Fibroblast of lung (primary cell): Measurements from ENCODE around the gene MIA2. TPM values are rescaled to one million over a fixed set of nuclear protein-coding genes. Genes with fewer than 3 reads are reported as not detected.

ENCODE experiments used
- DNase-seq, 2 donors: peaks; one replicate each; pipeline versions ENCODE4 v3.0.0 to v3.0.0-alpha.2; 2010; ENCODE audit warnings: low read depth in 2 of 2
- H2AFZ ChIP-seq: 2 replicates; pipeline ENCODE4 v1.5.1; 2012; ENCODE audit warnings: low read length, control low read depth, inconsistent platforms
- H3K27ac ChIP-seq: 2 replicates; pipeline ENCODE4 v1.5.1; 2011; ENCODE audit warnings: low read length, control low read depth; ENCODE audit not compliant: insufficient read depth
- H3K27me3 ChIP-seq: 2 replicates; pipeline ENCODE4 v1.5.1; 2011; ENCODE audit warnings: mild to moderate bottlenecking, low read length; ENCODE audit not compliant: control insufficient read depth, insufficient read depth
- H3K36me3 ChIP-seq: 2 replicates; pipeline ENCODE4 v1.5.1; 2011; ENCODE audit warnings: low read length; ENCODE audit not compliant: control insufficient read depth, insufficient read depth
- H3K4me1 ChIP-seq: 2 replicates; pipeline ENCODE4 v1.5.1; 2011; ENCODE audit warnings: low read length; ENCODE audit not compliant: control insufficient read depth, insufficient read depth; ENCODE audit errors: extremely low read depth
- H3K4me2 ChIP-seq: 2 replicates; pipeline ENCODE4 v1.5.1; 2011; ENCODE audit warnings: low read length, control low read depth; ENCODE audit not compliant: insufficient read depth; ENCODE audit errors: extremely low read depth
- H3K4me3 ChIP-seq, 4 experiments: fragments of 200-600 bp in 1 of 4; sonication (generic) in 1 of 4; replicated peaks in 1 of 4; 2 replicates each; pipeline ENCODE4 v1.5.1; 2011 to 2016; ENCODE audit warnings: low read length in 4 of 4, low read depth in 3 of 4, mild to moderate bottlenecking in 3 of 4, control low read depth in 2 of 4, inconsistent platforms in 1 of 4, mixed read lengths in 1 of 4; ENCODE audit not compliant: insufficient read depth in 1 of 4; ENCODE audit errors: control extremely low read depth in 1 of 4
- H3K79me2 ChIP-seq: 2 replicates; pipeline ENCODE4 v1.5.1; 2012; ENCODE audit warnings: mild to moderate bottlenecking, low read length, inconsistent platforms; ENCODE audit not compliant: control insufficient read depth, insufficient read depth
- H3K9ac ChIP-seq: 2 replicates; pipeline ENCODE4 v1.5.1; 2011; ENCODE audit warnings: mild to moderate bottlenecking, low read length, control low read depth; ENCODE audit not compliant: insufficient read depth
- H3K9me3 ChIP-seq: 2 replicates; pipeline ENCODE4 v1.5.1; 2012; ENCODE audit warnings: low read depth, low read length; ENCODE audit not compliant: control insufficient read depth, insufficient read depth
- H4K20me1 ChIP-seq: 2 replicates; pipeline ENCODE4 v1.5.1; 2011; ENCODE audit warnings: low read length; ENCODE audit not compliant: control insufficient read depth, insufficient read depth; ENCODE audit errors: extremely low read depth
- CTCF ChIP-seq, 2 donors: IDR thresholded peaks in 1 of 2; conservative IDR thresholded peaks in 1 of 2; 1 replicate in 1 of 2; 2 replicates in 1 of 2; pipeline ENCODE4 v1.5.1; 2011 to 2012; ENCODE audit warnings: low read length in 2 of 2, control low read depth in 1 of 2, inconsistent platforms in 1 of 2, low read depth in 1 of 2, mild to moderate bottlenecking in 1 of 2
- EZH2 ChIP-seq: IDR thresholded peaks from 2 replicates; pipeline ENCODE4 v1.5.1; 2012; ENCODE audit warnings: low read length, control low read depth, mild to moderate bottlenecking; ENCODE audit errors: missing control alignments
- polyA plus RNA-seq, 2 donors: library from polyadenylated mRNA; depleted of rRNA in 1 of 2; stranded (reverse) in 1 of 2; unstranded in 1 of 2; fragments of >200 nt; gene quantifications; 2 replicates each; pipeline ENCODE4 v1.2.1, GENCODE V29; 2011 to 2012; ENCODE audit warnings: missing spikeins in 1 of 2
- total RNA-seq: library from RNA; depleted of rRNA; stranded (reverse); fragments of >200 nt; gene quantifications from 2 replicates; pipeline ENCODE4 v1.2.1, GENCODE V29; 2014

The MIA2 gene
- total and polyA plus RNA-seq, 2 donors (not counting 1 experiment from before 2014, with no cell fraction given): 9.7 to 15.0 TPM

- H3K4me2 ChIP-seq: no peak overlapping the region
- H3K4me1 ChIP-seq: peaks cover 3% of the 10 kb centered on the region
- no peaks in the 10 kb centered on the region for H4K20me1 ChIP-seq
- TF ChIP-seq CTCF (conservative IDR thresholded peaks at IDR 0.05 in 1 of 2, IDR thresholded peaks at IDR 0.05 in 1 of 2; ENCODE audit: low read depth in 1 of 2, low read length in 2 of 2): no peak
- TF ChIP-seq EZH2: no peak
- H3K27ac ChIP-seq: no peak overlapping the region
- no peak for DNase-seq
- no peaks in the 10 kb centered on the region for H3K36me3 ChIP-seq
- H2AFZ ChIP-seq: no peak overlapping the region
- H3K79me2 ChIP-seq: no peaks in the 10 kb centered on the region
- H3K27me3 ChIP-seq: no peaks in the 10 kb centered on the region
- no peak overlapping the region for H3K9ac ChIP-seq
- H3K9me3 ChIP-seq: no peaks in the 10 kb centered on the region
- H3K4me3 ChIP-seq: no peak overlapping the region
Measured at GRCh38 chr14:39228509-39229221, 5.0 kb upstream of the MIA2 start.

GRCh38 chr14:39229222-39229543 lies 4.5 kb upstream of the MIA2 start:
- Histone ChIP-seq H4K20me1 (no peaks in the 10 kb centered on the region), H3K4me1 (peaks cover 3% of the 10 kb centered on the region), H3K4me2 (no peak overlapping the region), H3K36me3 (no peaks in the 10 kb centered on the region), H3K9me3 (no peaks in the 10 kb centered on the region), H3K79me2 (no peaks in the 10 kb centered on the region), H2AFZ (no peak overlapping the region), H3K27me3 (no peaks in the 10 kb centered on the region), H3K27ac (no peak overlapping the region), H3K4me3 (no peak overlapping the region), H3K9ac (no peak overlapping the region)
- peak in 1 of 2 donors; percentile 11 for DNase-seq
- TF ChIP-seq EZH2 (no peak), CTCF (conservative IDR thresholded peaks at IDR 0.05 in 1 of 2, IDR thresholded peaks at IDR 0.05 in 1 of 2; ENCODE audit: low read depth in 1 of 2, low read length in 2 of 2) (no peak)

- TF ChIP-seq CTCF (conservative IDR thresholded peaks at IDR 0.05 in 1 of 2, IDR thresholded peaks at IDR 0.05 in 1 of 2; ENCODE audit: low read depth in 1 of 2, low read length in 2 of 2): no peak
- no peak for TF ChIP-seq EZH2
- no peak for DNase-seq
- no peak overlapping the region for H2AFZ ChIP-seq
- no peaks in the 10 kb centered on the region for H3K9me3 ChIP-seq
- H3K27ac ChIP-seq: no peak overlapping the region
- H3K4me2 ChIP-seq: no peak overlapping the region
- H3K27me3 ChIP-seq: no peaks in the 10 kb centered on the region
- no peaks in the 10 kb centered on the region for H3K36me3 ChIP-seq
- peaks cover 3% of the 10 kb centered on the region for H3K4me1 ChIP-seq
- H4K20me1 ChIP-seq: no peaks in the 10 kb centered on the region
- no peak overlapping the region for H3K9ac ChIP-seq
- H3K4me3 ChIP-seq: no peak overlapping the region
- H3K79me2 ChIP-seq: no peaks in the 10 kb centered on the region
Measured at GRCh38 chr14:39229601-39230110, 4.1 kb upstream of the MIA2 start.
